NCI-H2196 (cell line): ENCODE data around the gene NAMPT.
A peak's percentile ranks its signal among the peaks of the same experiment; 100 is the strongest.
"Not testable (repeated sequence)": the region's sequence is repeated elsewhere in the genome, so short reads cannot be mapped to it uniquely, and the experiment has no call there.

Experiments
- DNase-seq: peaks from one replicate; lab custom pipeline; 2025; ENCODE audit not compliant: unreplicated experiment; lab: John Stamatoyannopoulos, UW

NAMPT gene

DNA sequence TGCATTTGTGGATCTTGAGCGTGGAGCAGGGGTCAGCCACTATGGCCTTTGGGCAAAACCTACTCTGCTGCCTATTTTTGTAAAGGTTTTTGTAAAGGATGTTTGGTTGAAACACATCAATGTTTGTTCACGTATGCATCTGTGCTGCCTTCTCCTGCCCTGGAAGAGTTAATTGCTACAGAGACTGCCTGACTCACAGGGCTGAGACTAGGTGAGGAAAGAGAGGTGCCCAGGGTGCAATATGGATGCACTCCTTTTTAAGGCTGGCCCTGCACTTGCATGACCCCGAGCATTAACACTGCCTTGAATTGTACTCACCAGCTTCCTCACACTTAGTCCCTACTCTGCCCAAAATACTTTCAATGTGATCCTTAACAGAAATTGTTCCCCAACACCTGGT, 20.9 kb upstream of the NAMPT start:
- DNase-seq = no peak

- no peak for DNase-seq
Observed at GRCh38 chr7:106304568-106304967, 19.8 kb upstream of the NAMPT start.

DNA sequence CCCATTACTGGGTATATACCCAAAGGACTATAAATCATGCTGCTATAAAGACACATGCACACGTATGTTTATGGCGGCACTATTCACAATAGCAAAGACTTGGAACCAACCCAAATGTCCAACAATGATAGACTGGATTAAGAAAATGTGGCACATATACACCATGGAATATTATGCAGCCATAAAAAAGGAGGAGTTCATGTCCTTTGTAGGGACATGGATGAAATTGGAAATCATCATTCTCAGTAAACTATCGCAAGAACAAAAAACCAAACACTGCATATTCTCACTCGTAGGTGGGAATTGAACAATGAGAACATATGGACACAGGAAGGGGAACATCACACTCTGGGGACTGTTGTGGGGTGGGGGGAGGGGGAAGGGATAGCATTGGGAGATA, 13.8 kb upstream of the NAMPT start:
- DNase-seq = not testable (repeated sequence)

DNA sequence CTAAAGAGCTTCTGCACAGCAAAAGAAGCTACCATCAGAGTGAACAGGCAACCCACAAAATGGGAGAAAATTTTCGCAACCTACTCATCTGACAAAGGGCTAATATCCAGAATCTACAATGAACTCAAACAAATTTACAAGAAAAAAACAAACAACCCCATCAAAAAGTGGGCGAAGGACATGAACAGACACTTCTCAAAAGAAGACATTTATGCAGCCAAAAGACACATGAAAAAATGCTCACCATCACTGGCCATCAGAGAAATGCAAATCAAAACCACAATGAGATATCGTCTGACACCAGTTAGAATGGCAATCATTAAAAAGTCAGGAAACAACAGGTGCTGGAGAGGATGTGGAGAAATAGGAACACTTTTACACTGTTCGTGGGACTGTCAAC, 13.4 kb upstream of the NAMPT start:
- DNase-seq = not testable (repeated sequence)

GRCh38 chr7:106294334-106294733, 9.6 kb upstream of the NAMPT start:
- DNase-seq = no peak

- DNase-seq = no peak
Observed at GRCh38 chr7:106291247-106291646, 6.5 kb upstream of the NAMPT start.

GRCh38 chr7:106290319-106290718, 5.5 kb upstream of the NAMPT start:
- no peak for DNase-seq

DNA sequence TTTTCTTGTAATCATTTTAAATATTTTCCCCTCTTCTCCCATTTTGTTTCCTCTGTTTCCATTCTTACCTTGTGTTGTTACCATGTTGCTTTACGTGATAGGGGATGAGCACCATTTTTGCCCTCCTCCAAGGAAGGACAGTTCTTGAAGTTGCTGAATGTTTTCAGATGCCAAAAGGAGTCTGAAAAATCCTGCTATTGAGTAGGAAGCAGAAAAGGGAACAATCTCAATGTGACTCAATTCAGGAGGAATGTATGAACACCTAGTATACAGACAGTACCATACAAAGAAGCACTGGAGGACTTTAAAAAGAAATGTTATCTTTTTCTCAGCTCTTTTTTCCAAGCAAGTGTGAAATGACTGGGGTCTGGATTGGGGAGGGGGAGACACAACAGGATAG, 5.1 kb upstream of the NAMPT start:
- no peak for DNase-seq

GRCh38 chr7:106288263-106288662, 3.5 kb upstream of the NAMPT start:
- no peak for DNase-seq

DNA sequence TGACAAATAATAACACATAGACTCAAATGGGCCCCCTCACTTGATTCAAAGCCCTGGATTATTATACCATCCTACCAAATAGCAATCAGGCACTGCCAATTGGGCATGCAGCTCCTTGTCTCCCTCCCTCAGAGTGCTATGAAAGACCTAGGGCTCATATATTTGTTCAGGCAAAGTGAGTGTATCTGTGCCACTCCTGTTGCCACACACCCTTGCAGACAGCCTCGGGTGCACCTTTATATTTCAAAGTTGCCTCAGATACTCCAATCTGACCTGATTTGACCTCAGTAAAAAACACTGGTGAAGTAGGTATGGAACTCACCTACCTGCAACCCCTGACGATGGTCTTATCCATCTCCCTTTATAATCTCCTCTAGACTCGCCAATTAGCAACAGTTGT, 3.0 kb upstream of the NAMPT start:
- DNase-seq = no peak

- no peak for DNase-seq
Observed at GRCh38 chr7:106285855-106286492, 1.2 kb upstream of the NAMPT start.

DNA sequence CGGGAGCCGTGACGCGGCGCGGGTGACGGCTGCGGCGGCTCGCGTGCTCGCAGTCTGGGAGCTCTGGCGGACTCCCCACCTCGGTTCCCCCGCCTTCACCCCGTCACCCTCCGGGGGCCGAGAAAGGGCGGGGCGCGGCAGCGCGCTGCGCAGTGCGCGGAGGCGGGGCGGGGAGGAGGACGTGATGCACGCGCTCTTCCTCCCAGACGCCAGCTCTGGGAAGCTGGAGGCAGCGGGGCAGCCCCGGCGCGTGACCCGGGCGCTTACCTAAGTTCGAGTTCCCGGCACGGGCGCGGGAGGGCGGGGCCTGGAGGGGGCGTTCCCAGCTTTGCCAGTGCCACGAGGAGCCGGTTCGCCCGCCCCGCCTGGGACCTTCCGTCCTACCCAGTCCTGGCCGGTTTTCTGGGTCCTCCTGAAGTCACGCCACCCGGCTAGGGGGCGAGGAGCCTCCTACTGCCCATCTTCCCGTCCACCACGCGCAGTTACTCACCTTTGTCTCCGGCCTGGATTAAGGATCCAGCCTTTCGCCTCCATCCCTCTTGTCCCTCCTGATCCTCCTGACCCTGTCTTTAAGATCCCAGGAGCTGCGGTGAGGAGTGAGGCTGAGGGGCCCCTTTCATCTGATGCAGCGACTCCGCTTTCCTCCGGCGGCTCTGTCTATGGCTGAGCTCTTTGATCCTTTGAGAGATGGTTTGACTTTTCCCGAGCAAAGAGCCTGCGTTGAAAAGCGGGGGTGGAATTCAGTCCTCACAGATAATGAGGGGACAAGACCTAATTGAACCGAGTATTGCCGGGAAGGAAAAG, 470 bp upstream of the NAMPT start:
- DNase-seq = peak; percentile 98

GRCh38 chr7:106283831-106284713, 711 bp downstream of the NAMPT start:
- DNase-seq = peak; percentile 38

DNA sequence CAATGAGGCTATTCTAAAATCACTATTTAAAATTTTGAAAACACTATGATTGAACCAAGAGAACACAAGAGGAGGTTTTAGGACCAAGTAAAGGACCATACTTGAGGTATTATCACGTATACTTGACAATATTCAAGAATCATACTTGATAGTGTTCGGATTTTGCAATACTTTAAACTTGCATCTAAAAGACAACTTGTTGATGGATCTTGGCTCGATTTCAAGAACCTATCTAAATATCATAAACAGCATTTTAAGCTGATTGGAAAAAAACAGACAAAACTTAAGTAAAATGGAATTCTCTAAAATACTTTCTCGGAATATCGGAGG, 1.3 kb downstream of the NAMPT start:
- DNase-seq = no peak

DNA sequence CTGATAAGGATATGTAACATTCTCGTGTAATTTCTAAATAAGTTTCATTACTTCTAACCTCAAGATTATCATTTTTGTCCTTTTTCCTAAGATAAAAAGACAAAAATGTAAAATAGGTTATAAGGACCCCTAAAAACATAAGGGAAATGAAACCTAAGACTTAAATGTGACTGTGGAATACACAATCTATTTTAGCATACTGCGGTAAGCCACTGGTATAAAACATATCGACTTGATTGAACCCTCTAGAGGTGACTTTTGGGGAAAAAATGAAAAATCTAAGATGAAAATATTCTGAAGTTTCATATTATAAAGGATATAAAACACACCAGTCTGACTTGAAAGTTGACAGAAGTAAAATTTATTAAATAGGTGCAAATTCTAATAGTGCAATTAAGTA, 1.9 kb downstream of the NAMPT start:
- DNase-seq = no peak

DNA sequence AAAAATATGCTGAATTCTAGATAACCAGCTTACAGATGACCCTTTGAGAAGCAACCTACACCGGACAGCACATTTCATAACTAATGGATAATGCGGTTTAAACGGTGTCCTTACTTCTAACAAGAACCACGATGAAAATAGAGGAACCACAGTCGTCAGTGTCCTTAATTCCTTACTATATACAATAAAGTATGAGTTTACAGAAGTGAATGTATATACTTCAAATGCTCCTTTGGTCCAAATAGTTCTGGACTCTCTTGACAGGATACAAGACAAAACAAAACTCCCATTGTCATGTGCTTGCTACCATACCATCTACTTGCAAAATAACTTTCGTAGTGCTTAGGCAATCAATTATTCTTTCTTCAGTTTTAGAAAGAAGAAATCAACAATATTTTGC, 2.4 kb downstream of the NAMPT start:
- no peak for DNase-seq

GRCh38 chr7:106281585-106282318, 3.0 kb downstream of the NAMPT start:
- DNase-seq = no peak

- DNase-seq = no peak
Observed at GRCh38 chr7:106281127-106281526, 3.7 kb downstream of the NAMPT start.

DNA sequence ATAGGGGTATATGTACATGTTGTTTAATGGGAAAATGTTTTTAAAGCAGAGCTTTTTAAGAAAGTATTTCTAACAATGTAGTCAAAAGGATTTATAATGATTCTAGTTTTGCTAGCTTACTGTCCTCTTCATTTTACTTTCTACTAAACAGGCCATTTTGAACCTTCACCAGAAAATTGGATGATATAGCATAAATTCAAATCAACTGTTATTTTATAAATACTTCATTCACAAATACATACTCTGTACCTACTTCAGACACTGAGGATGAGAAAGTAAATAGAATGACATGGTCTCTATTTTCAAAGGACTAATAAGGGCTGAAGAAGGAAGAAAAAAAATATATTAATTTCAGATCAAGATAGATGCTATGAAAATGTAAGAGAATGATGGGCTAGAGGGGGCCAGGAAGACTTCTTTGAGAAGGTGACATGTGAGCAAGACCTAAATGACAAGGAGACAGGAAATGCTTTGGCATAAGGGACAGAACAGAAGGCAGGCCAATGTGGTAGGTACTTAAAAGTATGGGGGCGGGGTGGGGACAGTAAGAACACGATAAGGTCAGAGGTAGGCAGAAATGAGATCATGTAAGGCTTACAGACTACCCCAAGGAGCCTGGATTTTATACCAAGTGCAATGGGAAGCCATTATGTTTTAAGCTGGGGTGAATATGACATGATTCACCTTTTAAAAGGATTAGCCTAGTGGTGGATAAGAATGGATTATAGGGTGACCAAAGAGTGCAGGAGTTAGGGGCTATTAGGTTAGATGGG, 5.2 kb downstream of the NAMPT start:
- DNase-seq = no peak

GRCh38 chr7:106278695-106279094, 6.1 kb downstream of the NAMPT start:
- DNase-seq = no peak
